ENCODE results near the gene SLC17A5. TPM values are rescaled to one million over a fixed set of nuclear protein-coding genes. Genes with fewer than 3 reads are reported as not detected.
"Not testable (repeated sequence)": the region's sequence is repeated elsewhere in the genome, so short reads cannot be mapped to it uniquely, and the experiment has no call there.

The SLC17A5 gene
- total RNA-seq, 1 donor from 2014 or later: 23.2 TPM

DNA sequence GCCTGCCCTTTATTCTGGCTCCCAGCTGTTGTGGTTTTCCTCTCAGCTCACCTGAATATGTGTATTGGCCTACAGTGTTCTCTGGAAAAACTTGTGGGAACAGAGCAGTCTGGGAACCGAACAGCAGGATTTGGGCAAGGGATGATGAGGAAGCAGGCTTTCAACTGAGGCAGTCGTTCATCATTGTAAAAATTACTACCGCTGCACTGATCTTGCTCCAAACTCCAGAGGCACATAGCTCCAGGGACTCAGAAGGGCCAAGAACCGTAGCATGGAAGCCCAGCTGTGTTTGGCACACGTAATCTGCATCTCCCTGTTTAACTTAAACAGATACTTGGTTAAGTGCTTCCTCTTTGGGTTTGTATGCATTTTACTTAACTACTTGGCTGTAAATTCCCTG lies 84.7 kb downstream of the SLC17A5 start:
- intact Hi-C loops (cut with DNase I): no loop called here
- H3K4me3 ChIP-seq: no peak overlapping the region
- TF ChIP-seq, protein P1, sequence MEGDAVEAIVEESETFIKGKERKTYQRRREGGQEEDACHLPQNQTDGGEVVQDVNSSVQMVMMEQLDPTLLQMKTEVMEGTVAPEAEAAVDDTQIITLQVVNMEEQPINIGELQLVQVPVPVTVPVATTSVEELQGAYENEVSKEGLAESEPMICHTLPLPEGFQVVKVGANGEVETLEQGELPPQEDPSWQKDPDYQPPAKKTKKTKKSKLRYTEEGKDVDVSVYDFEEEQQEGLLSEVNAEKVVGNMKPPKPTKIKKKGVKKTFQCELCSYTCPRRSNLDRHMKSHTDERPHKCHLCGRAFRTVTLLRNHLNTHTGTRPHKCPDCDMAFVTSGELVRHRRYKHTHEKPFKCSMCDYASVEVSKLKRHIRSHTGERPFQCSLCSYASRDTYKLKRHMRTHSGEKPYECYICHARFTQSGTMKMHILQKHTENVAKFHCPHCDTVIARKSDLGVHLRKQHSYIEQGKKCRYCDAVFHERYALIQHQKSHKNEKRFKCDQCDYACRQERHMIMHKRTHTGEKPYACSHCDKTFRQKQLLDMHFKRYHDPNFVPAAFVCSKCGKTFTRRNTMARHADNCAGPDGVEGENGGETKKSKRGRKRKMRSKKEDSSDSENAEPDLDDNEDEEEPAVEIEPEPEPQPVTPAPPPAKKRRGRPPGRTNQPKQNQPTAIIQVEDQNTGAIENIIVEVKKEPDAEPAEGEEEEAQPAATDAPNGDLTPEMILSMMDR (IDR thresholded peaks at IDR 0.05): no peak
- no peaks in the 10 kb centered on the region for H3K4me1 ChIP-seq
- H3K27me3 ChIP-seq: no peaks in the 10 kb centered on the region
- H3K36me3 ChIP-seq: no peaks in the 10 kb centered on the region
- no peak for DNase-seq (ENCODE audit: low spot score in 2 of 2)
- no peaks in the 10 kb centered on the region for H3K9me3 ChIP-seq
- H3K27ac ChIP-seq: no peak overlapping the region

- intact Hi-C loops (cut with DNase I): no loop called here
- no peak overlapping the region for H3K27ac ChIP-seq
- peak; percentile 25 to 74 for DNase-seq (ENCODE audit: low spot score in 2 of 2)
- H3K9me3 ChIP-seq: no peaks in the 10 kb centered on the region
- no peaks in the 10 kb centered on the region for H3K27me3 ChIP-seq
- no peaks in the 10 kb centered on the region for H3K36me3 ChIP-seq
- no peaks in the 10 kb centered on the region for H3K4me1 ChIP-seq
- TF ChIP-seq, protein P1 (IDR thresholded peaks at IDR 0.05): no peak
- H3K4me3 ChIP-seq: no peak overlapping the region
Measured at GRCh38 chr6:73566954-73567591, 86.7 kb downstream of the SLC17A5 start.

GRCh38 chr6:73566486-73566871 lies 87.3 kb downstream of the SLC17A5 start:
- H3K27ac ChIP-seq; H3K4me3 ChIP-seq; H3K9me3 ChIP-seq; DNase-seq (ENCODE audit: low spot score in 2 of 2); H3K4me1 ChIP-seq; H3K36me3 ChIP-seq; intact Hi-C loops (cut with DNase I); H3K27me3 ChIP-seq: not testable (repeated sequence)

GRCh38 chr6:73565767-73566485 lies 87.9 kb downstream of the SLC17A5 start:
- intact Hi-C loops (cut with DNase I): no loop called here
- TF ChIP-seq, protein P1 (IDR thresholded peaks at IDR 0.05): no peak
- Histone ChIP-seq H3K4me1 (no peaks in the 10 kb centered on the region), H3K27ac (no peak overlapping the region), H3K9me3 (no peaks in the 10 kb centered on the region), H3K36me3 (no peaks in the 10 kb centered on the region), H3K27me3 (no peaks in the 10 kb centered on the region), H3K4me3 (no peak overlapping the region)
- no peak for DNase-seq (ENCODE audit: low spot score in 2 of 2)

GRCh38 chr6:73564578-73565345 lies 89.0 kb downstream of the SLC17A5 start:
- TF ChIP-seq, protein P1 (IDR thresholded peaks at IDR 0.05): no peak
- intact Hi-C loops (cut with DNase I): no loop called here
- H3K27me3 ChIP-seq: no peaks in the 10 kb centered on the region
- H3K9me3 ChIP-seq: no peaks in the 10 kb centered on the region
- H3K4me3 ChIP-seq: no peak overlapping the region
- no peak overlapping the region for H3K27ac ChIP-seq
- DNase-seq (ENCODE audit: low spot score in 2 of 2): no peak
- H3K4me1 ChIP-seq: no peaks in the 10 kb centered on the region
- H3K36me3 ChIP-seq: no peaks in the 10 kb centered on the region

- TF ChIP-seq, protein P1 (IDR thresholded peaks at IDR 0.05): no peak
- Histone ChIP-seq H3K27me3 (no peaks in the 10 kb centered on the region), H3K4me1 (no peaks in the 10 kb centered on the region), H3K9me3 (no peaks in the 10 kb centered on the region), H3K36me3 (no peaks in the 10 kb centered on the region), H3K4me3 (no peak overlapping the region), H3K27ac (no peak overlapping the region)
- intact Hi-C loops (cut with DNase I): no loop called here
- DNase-seq (ENCODE audit: low spot score in 2 of 2): no peak
Measured at GRCh38 chr6:73562558-73562957, 91.2 kb downstream of the SLC17A5 start.
